Heart left ventricle (tissue), 13 donors: ENCODE data around the gene EPOP.

Source experiments
- POLR2A ChIP-seq, 2 donors: fragments of 450-650 bp; IDR thresholded peaks; one replicate each; pipeline ENCODE4 v1.6.1; 2017; ENCODE audit warnings: antibody characterized with exemption in 2 of 2, mild to moderate bottlenecking in 2 of 2, moderate library complexity in 2 of 2
- TF ChIP-seq, protein P1 (sequence below), 12 donors: fragments of 200-600 bp; sonication (generic) in 4 of 12; IDR thresholded peaks; one replicate each; pipeline versions ENCODE4 v1.5.0 to v1.8.0; 2018 to 2022; ENCODE audit warnings: antibody characterized with exemption in 12 of 12, mild to moderate bottlenecking in 5 of 12
- donor health status: ischemic (EF 13 %, LVEDD 7.1; RV severe dilation, severe dysfunction).
- donor health status: DM: no; HTN: yes; CAD: no.
- donor health status: DM: no; HTN: no; CAD: no.
- donor health status: ischemic (EF 25% LVEDD 6.9; RV normal size, moderate dysfunction).
- donor health status: ischemic (EF 25% LVEDD 5.7; RV mildly dilated, moderate dysfunction).
- donor health status: ischemic (EF 35%, LVEDD 5.7; RV mildly dilated, moderate dysfunction).
- donor health status: nonischemic (EF 11% LVEDD 7.7; RV severe dilation, severe dysfunction).
- donor health status: DM: yes; HTN: yes; CAD: no.
- donor health status: PGD.
- donor health status: ischemic (EF 29% LVEDD 5.4; RV normal size, mild dysfunction).
- donor health status: nonischemic (EF 23%, LVEDD 6.1; RV moderate dilation, normal function).

GRCh38 chr17:38711792-38712571 is 37.2 kb upstream of the EPOP start:
- no peak for TF ChIP-seq POLR2A (IDR thresholded peaks at IDR 0.05)
- TF ChIP-seq, protein P1, sequence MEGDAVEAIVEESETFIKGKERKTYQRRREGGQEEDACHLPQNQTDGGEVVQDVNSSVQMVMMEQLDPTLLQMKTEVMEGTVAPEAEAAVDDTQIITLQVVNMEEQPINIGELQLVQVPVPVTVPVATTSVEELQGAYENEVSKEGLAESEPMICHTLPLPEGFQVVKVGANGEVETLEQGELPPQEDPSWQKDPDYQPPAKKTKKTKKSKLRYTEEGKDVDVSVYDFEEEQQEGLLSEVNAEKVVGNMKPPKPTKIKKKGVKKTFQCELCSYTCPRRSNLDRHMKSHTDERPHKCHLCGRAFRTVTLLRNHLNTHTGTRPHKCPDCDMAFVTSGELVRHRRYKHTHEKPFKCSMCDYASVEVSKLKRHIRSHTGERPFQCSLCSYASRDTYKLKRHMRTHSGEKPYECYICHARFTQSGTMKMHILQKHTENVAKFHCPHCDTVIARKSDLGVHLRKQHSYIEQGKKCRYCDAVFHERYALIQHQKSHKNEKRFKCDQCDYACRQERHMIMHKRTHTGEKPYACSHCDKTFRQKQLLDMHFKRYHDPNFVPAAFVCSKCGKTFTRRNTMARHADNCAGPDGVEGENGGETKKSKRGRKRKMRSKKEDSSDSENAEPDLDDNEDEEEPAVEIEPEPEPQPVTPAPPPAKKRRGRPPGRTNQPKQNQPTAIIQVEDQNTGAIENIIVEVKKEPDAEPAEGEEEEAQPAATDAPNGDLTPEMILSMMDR (IDR thresholded peaks at IDR 0.05), result no peak
